ENCODE data around the gene FOXA3.

FOXA3 gene

DNA sequence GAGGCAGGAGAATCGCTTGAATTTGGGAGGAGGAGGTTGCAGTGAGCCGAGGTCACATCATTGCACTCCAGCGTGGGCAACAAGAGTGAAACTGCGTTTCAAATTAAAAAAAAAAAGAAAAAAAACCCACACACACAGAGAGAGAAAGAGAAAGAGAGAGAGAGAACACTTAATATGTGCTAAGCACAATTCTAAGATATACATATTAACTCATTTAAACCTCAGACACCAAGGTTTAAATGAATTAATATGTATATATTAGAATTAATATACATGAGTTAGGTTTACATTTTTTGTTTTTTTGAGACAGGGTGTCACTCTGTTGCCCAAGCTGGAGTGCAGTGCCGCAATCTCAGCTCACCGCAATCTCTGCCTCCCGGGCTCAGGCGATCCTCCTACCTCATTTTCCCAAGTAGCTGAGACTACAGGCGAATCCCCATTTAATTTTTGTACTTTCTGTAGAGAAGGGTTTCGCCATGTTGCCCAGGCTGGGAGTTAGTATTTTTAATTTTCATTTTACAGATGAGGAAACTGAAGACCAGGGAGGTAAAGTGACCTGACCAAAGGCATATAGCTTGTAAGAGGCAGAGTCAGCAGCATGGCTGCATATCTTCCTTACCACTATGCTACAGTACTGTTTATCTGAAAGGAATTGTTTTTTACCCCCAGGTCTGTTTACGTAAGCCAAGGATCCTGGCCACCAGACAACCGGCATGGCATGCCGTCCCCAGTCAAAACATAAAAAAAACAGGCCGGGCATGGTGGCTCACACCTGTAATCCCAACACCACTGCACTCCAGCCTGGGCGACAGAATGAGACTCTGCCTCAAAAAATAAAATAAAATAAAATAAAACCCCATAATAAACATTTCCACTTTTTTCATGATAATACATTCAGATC is 3.5 kb upstream of the FOXA3 start:
- TF ChIP-seq ESRRG (CRISPR knock-in tag; IDR thresholded peaks at IDR 0.05) (no peak), ISL1 (CRISPR knock-in tag; IDR thresholded peaks at IDR 0.05) (no peak), BACH2 (CRISPR knock-in tag; IDR thresholded peaks at IDR 0.05; ENCODE audit: borderline replicate concordance) (no peak), CSDC2 (CRISPR knock-in tag; IDR thresholded peaks at IDR 0.05) (no peak), ZC3H10 (CRISPR knock-in tag; IDR thresholded peaks at IDR 0.05) (no peak), ZNF70 (CRISPR knock-in tag; IDR thresholded peaks at IDR 0.05) (no peak), OSR1 (CRISPR knock-in tag; IDR thresholded peaks at IDR 0.05) (no peak), ZFP30 (CRISPR knock-in tag; IDR thresholded peaks at IDR 0.05) (no peak), TOX (CRISPR knock-in tag; IDR thresholded peaks at IDR 0.05; ENCODE audit: borderline replicate concordance) (no peak), ZNF8 (CRISPR knock-in tag; IDR thresholded peaks at IDR 0.05) (no peak), RARB (CRISPR knock-in tag; IDR thresholded peaks at IDR 0.05) (no peak)
- TF ChIP-seq, protein P1, sequence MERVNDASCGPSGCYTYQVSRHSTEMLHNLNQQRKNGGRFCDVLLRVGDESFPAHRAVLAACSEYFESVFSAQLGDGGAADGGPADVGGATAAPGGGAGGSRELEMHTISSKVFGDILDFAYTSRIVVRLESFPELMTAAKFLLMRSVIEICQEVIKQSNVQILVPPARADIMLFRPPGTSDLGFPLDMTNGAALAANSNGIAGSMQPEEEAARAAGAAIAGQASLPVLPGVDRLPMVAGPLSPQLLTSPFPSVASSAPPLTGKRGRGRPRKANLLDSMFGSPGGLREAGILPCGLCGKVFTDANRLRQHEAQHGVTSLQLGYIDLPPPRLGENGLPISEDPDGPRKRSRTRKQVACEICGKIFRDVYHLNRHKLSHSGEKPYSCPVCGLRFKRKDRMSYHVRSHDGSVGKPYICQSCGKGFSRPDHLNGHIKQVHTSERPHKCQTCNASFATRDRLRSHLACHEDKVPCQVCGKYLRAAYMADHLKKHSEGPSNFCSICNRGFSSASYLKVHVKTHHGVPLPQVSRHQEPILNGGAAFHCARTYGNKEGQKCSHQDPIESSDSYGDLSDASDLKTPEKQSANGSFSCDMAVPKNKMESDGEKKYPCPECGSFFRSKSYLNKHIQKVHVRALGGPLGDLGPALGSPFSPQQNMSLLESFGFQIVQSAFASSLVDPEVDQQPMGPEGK (CRISPR knock-in tag; IDR thresholded peaks at IDR 0.05; ENCODE audit: borderline replicate concordance), result no peak
- TF ChIP-seq, protein P2, sequence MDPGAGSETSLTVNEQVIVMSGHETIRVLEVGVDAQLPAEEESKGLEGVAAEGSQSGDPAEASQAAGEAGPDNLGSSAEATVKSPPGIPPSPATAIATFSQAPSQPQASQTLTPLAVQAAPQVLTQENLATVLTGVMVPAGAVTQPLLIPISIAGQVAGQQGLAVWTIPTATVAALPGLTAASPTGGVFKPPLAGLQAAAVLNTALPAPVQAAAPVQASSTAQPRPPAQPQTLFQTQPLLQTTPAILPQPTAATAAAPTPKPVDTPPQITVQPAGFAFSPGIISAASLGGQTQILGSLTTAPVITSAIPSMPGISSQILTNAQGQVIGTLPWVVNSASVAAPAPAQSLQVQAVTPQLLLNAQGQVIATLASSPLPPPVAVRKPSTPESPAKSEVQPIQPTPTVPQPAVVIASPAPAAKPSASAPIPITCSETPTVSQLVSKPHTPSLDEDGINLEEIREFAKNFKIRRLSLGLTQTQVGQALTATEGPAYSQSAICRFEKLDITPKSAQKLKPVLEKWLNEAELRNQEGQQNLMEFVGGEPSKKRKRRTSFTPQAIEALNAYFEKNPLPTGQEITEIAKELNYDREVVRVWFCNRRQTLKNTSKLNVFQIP (CRISPR knock-in tag; IDR thresholded peaks at IDR 0.05; ENCODE audit: borderline replicate concordance, low read depth), result no peak
- TF ChIP-seq, protein P3, sequence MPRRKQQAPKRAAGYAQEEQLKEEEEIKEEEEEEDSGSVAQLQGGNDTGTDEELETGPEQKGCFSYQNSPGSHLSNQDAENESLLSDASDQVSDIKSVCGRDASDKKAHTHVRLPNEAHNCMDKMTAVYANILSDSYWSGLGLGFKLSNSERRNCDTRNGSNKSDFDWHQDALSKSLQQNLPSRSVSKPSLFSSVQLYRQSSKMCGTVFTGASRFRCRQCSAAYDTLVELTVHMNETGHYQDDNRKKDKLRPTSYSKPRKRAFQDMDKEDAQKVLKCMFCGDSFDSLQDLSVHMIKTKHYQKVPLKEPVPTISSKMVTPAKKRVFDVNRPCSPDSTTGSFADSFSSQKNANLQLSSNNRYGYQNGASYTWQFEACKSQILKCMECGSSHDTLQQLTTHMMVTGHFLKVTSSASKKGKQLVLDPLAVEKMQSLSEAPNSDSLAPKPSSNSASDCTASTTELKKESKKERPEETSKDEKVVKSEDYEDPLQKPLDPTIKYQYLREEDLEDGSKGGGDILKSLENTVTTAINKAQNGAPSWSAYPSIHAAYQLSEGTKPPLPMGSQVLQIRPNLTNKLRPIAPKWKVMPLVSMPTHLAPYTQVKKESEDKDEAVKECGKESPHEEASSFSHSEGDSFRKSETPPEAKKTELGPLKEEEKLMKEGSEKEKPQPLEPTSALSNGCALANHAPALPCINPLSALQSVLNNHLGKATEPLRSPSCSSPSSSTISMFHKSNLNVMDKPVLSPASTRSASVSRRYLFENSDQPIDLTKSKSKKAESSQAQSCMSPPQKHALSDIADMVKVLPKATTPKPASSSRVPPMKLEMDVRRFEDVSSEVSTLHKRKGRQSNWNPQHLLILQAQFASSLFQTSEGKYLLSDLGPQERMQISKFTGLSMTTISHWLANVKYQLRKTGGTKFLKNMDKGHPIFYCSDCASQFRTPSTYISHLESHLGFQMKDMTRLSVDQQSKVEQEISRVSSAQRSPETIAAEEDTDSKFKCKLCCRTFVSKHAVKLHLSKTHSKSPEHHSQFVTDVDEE (CRISPR knock-in tag; IDR thresholded peaks at IDR 0.05), result no peak

DNA sequence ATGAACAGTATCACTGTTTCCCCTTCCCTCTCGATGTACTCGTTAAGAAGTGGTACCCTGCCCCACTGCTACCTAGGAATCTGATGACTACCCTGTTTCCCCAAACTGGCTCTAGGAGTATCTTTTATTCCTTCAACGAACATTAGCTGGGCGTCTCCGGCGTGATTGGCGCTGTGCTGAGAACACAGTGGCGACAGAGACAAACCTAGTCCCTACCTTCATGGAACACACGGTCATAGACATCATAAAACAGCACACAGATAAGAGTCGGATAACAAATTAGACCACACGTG is 1.9 kb upstream of the FOXA3 start:
- ATAC-seq, result no peak
- TF ChIP-seq ZNF8 (CRISPR knock-in tag; IDR thresholded peaks at IDR 0.05) (no peak), RARB (CRISPR knock-in tag; IDR thresholded peaks at IDR 0.05) (no peak), GLIS3 (CRISPR knock-in tag; IDR thresholded peaks at IDR 0.05) (no peak), ZNF70 (CRISPR knock-in tag; IDR thresholded peaks at IDR 0.05) (no peak), ISL1 (CRISPR knock-in tag; IDR thresholded peaks at IDR 0.05) (no peak), ESRRG (CRISPR knock-in tag; IDR thresholded peaks at IDR 0.05) (no peak), ZC3H10 (CRISPR knock-in tag; IDR thresholded peaks at IDR 0.05) (no peak), SNAI2 (CRISPR knock-in tag; IDR thresholded peaks at IDR 0.05) (no peak), ARNTL (CRISPR knock-in tag; IDR thresholded peaks at IDR 0.05; ENCODE audit: borderline replicate concordance, low read depth) (no peak)
- TF ChIP-seq, protein P2 (CRISPR knock-in tag; IDR thresholded peaks at IDR 0.05; ENCODE audit: borderline replicate concordance, low read depth), result no peak

More for the DNA sequence above, 3.5 kb upstream of the FOXA3 start:
- ATAC-seq, result no peak

DNA sequence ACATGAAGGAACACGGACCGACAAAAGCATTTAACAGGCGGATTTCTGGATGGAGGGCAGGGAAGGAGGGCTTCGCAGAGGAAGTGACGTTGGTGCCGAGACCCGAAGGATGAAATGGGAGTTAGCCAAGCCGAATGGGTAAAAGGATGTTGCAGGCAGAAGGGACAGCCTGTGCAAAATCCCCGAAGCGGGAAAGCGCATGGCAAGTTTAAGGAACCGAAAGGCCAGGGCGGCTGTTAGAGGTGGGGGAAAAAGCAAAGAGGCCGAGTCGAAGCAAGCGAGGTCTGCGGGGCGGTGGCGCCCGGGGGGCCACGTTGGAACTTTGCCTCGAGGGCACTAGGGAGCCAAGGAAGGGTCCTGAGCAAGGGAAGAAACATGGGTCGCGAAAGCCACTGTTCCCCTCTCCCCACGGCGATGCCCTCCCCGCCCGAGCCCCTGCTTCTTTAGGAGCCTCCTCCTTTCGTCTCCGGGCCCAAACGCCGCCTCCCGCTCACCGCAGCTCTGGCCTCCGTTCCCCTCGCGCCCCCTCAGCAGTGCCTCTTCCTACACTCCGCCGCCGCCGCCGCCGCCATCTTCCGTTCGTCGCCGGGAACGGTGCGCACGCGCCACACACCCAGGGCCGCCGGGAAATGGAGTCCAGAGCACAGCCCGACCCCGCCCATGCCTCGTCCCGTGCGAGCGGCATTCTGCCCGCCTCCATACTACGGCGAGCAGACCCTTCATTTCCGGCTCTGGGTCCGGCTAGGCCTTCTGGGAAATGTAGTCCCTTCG is 1.4 kb upstream of the FOXA3 start, which contains the start of gene SYMPK:
Gene SYMPK, minus strand, starts transcription at position 584 of the 771 bp plus-strand sequence. CDS start 8,652 bp downstream, outside the sequence.
- ATAC-seq, result peak; percentile 96
- 0 out of 2 replicates have a peak, but pooled peaks have one; percentile 9 for TF ChIP-seq GLIS3 (CRISPR knock-in tag; IDR thresholded peaks at IDR 0.05)
- no peak for TF ChIP-seq TCF4 (CRISPR knock-in tag; IDR thresholded peaks at IDR 0.05; ENCODE audit: borderline replicate concordance)
- TF ChIP-seq SNAI2 (CRISPR knock-in tag; IDR thresholded peaks at IDR 0.05), result no peak
- 0 out of 2 replicates have a peak, but pooled peaks have one; percentile 51 for TF ChIP-seq ZFP3 (CRISPR knock-in tag; IDR thresholded peaks at IDR 0.05)
